Measurements from ENCODE around the gene XRCC4.
"Not testable (repeated sequence)": the region's sequence is repeated elsewhere in the genome, so short reads cannot be mapped to it uniquely, and the experiment has no call there.

Gene XRCC4

DNA sequence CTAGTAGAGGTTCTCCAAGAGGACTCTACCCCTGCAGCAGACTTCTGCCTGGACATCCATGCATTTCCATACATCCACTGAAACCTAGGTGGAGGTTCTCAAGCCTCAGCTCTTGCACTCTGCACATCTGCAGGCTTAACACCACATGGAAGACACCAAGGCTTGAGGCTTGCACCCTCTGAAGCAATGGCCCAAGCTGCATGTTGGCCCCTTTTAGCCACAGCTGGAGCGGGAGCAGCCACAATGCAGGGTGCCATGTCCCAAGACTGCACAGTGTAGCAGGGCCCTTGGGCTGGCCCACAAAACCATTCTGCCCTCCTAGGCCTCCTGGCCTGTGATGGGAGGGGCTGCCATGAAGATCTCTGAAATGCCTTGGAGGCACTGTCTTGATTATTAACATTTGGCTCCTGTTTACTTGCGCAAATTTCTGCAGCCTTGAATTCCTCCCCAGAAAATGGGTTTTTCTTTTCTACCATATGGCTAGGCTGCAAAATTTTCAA is 271.0 kb downstream of the XRCC4 start:
- no peak overlapping the region for H3K4me3 Mint-ChIP-seq
- H3K27me3 Mint-ChIP-seq (ENCODE audit: low read depth): no peaks in the 10 kb centered on the region
- H3K36me3 Mint-ChIP-seq (ENCODE audit: low read depth): peaks cover 25% of the 10 kb centered on the region
- no peak overlapping the region for H3K27ac Mint-ChIP-seq
- TF ChIP-seq, protein P1, sequence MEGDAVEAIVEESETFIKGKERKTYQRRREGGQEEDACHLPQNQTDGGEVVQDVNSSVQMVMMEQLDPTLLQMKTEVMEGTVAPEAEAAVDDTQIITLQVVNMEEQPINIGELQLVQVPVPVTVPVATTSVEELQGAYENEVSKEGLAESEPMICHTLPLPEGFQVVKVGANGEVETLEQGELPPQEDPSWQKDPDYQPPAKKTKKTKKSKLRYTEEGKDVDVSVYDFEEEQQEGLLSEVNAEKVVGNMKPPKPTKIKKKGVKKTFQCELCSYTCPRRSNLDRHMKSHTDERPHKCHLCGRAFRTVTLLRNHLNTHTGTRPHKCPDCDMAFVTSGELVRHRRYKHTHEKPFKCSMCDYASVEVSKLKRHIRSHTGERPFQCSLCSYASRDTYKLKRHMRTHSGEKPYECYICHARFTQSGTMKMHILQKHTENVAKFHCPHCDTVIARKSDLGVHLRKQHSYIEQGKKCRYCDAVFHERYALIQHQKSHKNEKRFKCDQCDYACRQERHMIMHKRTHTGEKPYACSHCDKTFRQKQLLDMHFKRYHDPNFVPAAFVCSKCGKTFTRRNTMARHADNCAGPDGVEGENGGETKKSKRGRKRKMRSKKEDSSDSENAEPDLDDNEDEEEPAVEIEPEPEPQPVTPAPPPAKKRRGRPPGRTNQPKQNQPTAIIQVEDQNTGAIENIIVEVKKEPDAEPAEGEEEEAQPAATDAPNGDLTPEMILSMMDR (IDR thresholded peaks at IDR 0.05; ENCODE audit: unreplicated experiment in 3 of 3): no peak
- peaks cover 38% of the 10 kb centered on the region for H3K9me3 Mint-ChIP-seq
- peaks cover 5% of the 10 kb centered on the region for H3K4me1 Mint-ChIP-seq

DNA sequence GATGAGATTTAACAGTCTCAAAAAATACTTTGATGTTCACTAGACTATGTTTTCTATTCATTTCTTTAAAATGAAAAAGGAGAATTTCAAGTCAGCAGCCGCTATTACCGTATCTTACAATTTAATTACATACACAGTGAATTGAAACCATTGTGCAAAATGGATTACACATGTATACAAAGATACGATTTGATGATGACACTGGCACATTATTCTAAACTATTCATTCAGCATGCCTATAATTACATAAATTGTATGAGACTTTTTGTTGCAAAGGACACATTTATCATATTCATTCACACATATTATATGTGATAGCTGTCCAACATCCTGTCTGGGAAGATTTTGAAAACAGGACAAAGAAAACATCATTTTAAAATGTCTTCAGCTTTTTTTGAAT is 275.9 kb downstream of the XRCC4 start:
- TF ChIP-seq, protein P1 (IDR thresholded peaks at IDR 0.05; ENCODE audit: unreplicated experiment in 3 of 3): no peak

DNA sequence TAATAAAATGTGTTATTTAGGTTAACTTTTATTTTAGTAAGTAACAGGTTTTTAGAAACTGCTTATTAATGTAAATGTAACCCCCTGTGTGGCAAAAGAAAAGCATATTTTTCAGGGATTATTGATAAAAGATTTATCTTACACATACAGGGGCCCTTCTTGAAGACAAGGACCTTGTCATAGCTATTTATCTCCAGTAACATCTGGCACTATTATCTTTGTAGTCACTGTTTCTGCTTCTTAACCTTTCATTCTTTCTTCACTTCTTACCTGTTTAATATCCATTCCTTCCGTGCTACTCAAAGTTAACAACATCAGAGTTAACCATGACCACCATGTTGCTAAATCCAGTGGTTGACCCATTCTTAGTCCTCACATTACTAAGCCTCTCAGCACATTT is 276.4 kb downstream of the XRCC4 start:
- H3K27me3 Mint-ChIP-seq (ENCODE audit: low read depth): no peaks in the 10 kb centered on the region
- peaks cover 22% of the 10 kb centered on the region for H3K9me3 Mint-ChIP-seq
- no peaks in the 10 kb centered on the region for H3K4me1 Mint-ChIP-seq
- peaks cover 18% of the 10 kb centered on the region for H3K36me3 Mint-ChIP-seq (ENCODE audit: low read depth)
- H3K4me3 Mint-ChIP-seq: no peak overlapping the region
- no peak overlapping the region for H3K27ac Mint-ChIP-seq
- TF ChIP-seq, protein P1 (IDR thresholded peaks at IDR 0.05; ENCODE audit: unreplicated experiment in 3 of 3): no peak

More for the DNA sequence above, 275.9 kb downstream of the XRCC4 start:
- no peak overlapping the region for H3K4me3 Mint-ChIP-seq
- H3K36me3 Mint-ChIP-seq (ENCODE audit: low read depth): peaks cover 19% of the 10 kb centered on the region
- H3K4me1 Mint-ChIP-seq: no peaks in the 10 kb centered on the region
- peaks cover 27% of the 10 kb centered on the region for H3K9me3 Mint-ChIP-seq
- H3K27ac Mint-ChIP-seq: no peak overlapping the region
- no peaks in the 10 kb centered on the region for H3K27me3 Mint-ChIP-seq (ENCODE audit: low read depth)

DNA sequence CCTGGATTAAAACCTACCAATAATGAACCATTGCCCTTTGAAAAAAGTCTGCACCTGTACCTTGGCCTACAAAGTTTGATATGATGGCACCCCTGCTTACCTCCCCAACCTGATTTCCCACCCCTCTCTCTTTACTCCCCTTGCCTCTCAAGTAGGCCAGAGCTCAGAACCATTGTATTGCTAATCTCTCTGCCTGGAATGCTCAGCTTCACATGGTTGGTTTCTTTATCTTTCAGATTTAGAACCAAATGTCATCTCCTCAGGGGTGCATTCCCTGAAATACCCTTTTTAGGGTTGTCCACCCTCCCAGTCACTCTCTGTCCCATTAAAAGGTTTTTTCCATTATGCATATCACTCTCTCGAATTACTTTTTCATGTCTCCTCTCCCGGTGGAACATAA is 277.6 kb downstream of the XRCC4 start:
- H3K9me3 Mint-ChIP-seq: peaks cover 11% of the 10 kb centered on the region
- H3K4me1 Mint-ChIP-seq: no peaks in the 10 kb centered on the region
- peaks cover 7% of the 10 kb centered on the region for H3K36me3 Mint-ChIP-seq (ENCODE audit: low read depth)
- TF ChIP-seq, protein P1 (IDR thresholded peaks at IDR 0.05; ENCODE audit: unreplicated experiment in 3 of 3): no peak
- no peak overlapping the region for H3K4me3 Mint-ChIP-seq
- H3K27me3 Mint-ChIP-seq (ENCODE audit: low read depth): no peaks in the 10 kb centered on the region
- H3K27ac Mint-ChIP-seq: no peak overlapping the region

DNA sequence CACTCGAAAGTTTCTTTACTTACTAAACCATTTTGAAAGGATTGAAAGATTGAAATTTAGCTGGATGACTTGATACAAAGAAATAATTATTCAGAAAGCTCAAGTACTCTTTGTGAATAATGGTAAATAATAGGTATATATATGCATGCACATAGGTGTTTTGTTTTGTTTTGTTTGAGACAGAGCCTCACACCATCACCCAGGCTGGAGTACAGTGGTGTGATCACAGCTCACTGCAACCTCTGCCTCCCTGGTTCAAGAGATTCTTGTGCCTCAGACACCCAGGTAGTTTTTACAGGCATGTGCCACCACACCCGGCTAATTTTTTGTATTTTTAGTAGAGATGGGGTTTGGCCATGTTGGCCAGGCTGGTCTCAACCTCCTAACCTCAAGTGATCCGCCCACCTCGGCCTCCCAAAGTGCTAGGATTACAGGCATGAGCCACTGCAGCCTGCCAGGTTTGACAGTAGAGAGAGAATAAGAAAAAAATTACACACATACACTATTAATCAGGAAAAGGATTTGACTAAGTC is 278.2 kb downstream of the XRCC4 start:
- H3K4me1 Mint-ChIP-seq, H3K4me3 Mint-ChIP-seq, H3K27ac Mint-ChIP-seq: not testable (repeated sequence)

DNA sequence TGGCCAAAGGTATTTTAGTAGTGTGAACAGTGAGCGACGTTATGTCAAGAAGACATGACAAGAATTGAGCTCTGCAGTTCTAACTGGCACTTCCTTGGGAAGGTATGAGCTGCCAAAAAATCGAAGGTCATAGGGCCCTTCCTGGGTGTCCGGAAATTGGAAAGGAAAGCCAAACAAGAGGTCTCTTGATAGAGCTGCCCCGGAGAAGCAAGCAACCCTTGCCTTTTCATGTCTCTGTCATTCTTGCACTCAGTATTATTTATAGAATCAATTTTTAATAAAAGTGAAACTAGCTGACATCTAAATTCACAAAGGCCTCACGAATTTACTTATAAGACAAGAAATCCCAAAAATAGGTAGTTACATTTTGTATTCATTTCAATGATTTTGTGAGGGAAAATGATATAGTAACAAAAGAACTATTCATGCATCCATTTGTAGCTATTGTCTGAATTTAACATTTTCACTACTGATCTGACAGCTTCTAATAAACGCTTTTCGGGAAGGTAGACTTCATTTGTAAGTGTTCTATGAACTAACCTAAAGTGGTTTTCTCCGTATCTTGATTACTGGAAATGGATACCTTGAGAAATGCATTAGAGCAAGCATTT is 280.4 kb downstream of the XRCC4 start:
- TF ChIP-seq, protein P1 (IDR thresholded peaks at IDR 0.05; ENCODE audit: unreplicated experiment in 3 of 3): no peak
- no peaks in the 10 kb centered on the region for H3K4me1 Mint-ChIP-seq
- H3K4me3 Mint-ChIP-seq: no peak overlapping the region

More for the DNA sequence above, 278.2 kb downstream of the XRCC4 start:
- H3K9me3 Mint-ChIP-seq; H3K36me3 Mint-ChIP-seq (ENCODE audit: low read depth); H3K27me3 Mint-ChIP-seq (ENCODE audit: low read depth): not testable (repeated sequence)

More for the DNA sequence above, 280.4 kb downstream of the XRCC4 start:
- H3K36me3 Mint-ChIP-seq (ENCODE audit: low read depth): no peaks in the 10 kb centered on the region
- H3K27ac Mint-ChIP-seq: no peak overlapping the region
- H3K9me3 Mint-ChIP-seq: no peaks in the 10 kb centered on the region
- H3K27me3 Mint-ChIP-seq (ENCODE audit: low read depth): no peaks in the 10 kb centered on the region

Data from nephron (organoid).